HG02852 (cell line): ENCODE measurements around the gene ZFHX3.

Experiments
- ATAC-seq: cut with Tn5 transposase; IDR thresholded peaks from one replicate; pipeline ENCODE4 v1.9.1; 2021; ENCODE audit warnings: mild to moderate bottlenecking, moderate library complexity; ENCODE audit not compliant: unreplicated experiment

Gene ZFHX3

GRCh38 chr16:72857834-72858664 lies 189.9 kb downstream of the ZFHX3 start:
- ATAC-seq: no peak

- no peak for ATAC-seq
Measured at GRCh38 chr16:72856797-72857196, 191.1 kb downstream of the ZFHX3 start.

DNA sequence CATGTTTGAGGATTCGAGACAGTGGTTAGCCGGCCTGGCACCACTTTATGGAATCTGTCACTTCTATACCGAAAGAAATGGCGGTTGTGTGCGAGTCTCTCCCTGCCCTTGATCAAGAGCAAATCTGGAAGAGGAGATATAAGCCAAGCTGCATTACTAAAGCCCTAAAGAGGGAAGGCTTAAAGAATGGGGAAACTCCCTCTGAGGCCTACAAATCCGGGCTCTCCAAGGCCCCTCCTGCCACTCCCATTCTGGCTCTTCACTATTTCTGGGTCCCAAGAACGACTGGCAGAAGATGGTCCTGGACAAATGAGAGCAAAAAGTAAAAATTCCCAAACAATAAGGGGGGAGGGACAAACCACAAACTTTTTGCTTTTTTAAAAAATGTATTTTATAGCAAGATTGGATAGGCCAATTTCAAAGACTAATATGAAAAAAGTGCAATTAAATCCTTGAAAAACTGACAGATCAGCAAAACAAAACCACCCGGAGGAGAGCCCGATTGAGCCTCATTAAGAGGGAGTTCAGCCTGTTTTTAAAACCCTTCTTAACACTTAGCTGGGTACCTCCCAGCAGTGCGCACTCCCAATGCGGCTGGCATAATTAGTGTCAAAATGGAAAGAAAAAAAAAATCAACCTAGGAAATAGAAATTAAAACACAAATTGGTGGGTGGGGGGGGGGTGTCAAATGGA lies 193.5 kb downstream of the ZFHX3 start:
- ATAC-seq: no peak

DNA sequence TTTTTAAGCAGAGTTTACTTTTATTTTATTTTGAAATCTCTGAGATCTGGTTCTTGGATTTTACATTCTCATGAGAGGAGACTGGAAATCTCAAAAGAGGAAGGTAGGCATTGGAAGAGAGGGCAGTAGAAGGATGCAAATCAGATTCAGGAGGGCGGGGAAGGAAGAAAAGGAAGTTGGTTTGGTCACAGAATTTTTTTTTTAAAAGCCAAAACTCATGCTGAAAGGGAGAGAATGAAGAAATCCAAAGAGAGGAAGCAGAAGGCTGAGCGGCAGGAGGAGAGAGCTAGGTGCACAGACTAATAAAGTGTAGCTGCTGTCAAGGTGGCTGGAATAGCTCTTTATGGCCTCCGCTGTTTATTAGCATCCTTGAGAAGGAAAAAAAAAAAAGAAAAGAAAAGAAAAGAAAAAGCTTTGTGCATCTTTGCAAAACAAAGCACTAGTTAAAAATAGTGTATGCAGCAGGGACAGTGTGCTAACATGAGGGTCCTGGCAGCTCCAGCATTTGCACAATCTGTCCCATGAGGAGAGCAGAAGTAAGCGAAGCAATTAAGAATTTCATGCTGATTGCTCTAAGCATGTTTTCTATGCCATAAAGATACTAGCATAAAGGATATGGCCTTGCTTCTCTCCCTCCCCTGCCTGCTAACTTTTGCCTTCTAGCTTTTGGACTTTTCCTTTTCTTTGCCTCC lies 194.2 kb downstream of the ZFHX3 start:
- no peak for ATAC-seq

GRCh38 chr16:72852421-72852820 lies 195.5 kb downstream of the ZFHX3 start:
- ATAC-seq: no peak

- ATAC-seq: no peak
Measured at GRCh38 chr16:72850853-72851252, 197.1 kb downstream of the ZFHX3 start.

GRCh38 chr16:72850021-72850420 lies 197.9 kb downstream of the ZFHX3 start:
- ATAC-seq: no peak

- no peak for ATAC-seq
Measured at GRCh38 chr16:72848759-72849664, 198.9 kb downstream of the ZFHX3 start.

GRCh38 chr16:72848028-72848400 lies 199.9 kb downstream of the ZFHX3 start:
- ATAC-seq: no peak

GRCh38 chr16:72847187-72848027 lies 200.5 kb downstream of the ZFHX3 start:
- no peak for ATAC-seq

GRCh38 chr16:72846594-72846993 lies 201.3 kb downstream of the ZFHX3 start:
- no peak for ATAC-seq

DNA sequence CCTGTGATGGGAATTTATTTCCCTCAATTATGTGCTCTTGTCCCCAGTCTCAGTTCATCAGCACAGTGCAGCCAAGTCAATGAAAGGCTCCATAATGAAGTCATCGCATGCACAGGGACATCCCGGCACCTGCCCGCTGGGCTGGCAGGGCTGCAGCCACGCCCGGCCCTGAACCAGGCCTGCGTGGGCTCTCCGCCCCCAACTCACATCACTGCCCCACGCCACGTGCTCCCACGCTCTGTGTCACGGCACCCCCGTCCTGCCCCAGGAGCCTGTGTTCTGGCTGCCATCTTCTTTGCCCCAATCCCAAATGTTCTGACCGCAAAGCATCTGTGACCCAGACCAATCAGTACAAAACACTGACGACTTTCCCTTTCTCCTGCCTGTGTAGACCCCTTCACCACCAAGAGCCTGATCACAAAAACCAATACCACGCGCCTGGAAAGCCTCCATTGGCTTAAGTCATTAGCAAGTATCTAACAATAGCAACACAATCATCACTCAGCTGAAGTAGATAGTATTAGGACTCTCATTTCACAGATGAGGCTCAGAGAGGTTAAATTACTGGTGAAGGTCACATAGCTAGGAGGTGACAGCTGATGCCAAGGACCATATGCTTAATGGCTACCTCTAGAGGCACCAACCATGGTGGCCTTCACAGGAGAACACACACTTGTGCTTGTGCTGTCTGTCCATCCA lies 202.5 kb downstream of the ZFHX3 start:
- ATAC-seq: no peak

- ATAC-seq: no peak
Measured at GRCh38 chr16:72844225-72844920, 203.6 kb downstream of the ZFHX3 start.

GRCh38 chr16:72841506-72841905 lies 206.4 kb downstream of the ZFHX3 start:
- no peak for ATAC-seq

DNA sequence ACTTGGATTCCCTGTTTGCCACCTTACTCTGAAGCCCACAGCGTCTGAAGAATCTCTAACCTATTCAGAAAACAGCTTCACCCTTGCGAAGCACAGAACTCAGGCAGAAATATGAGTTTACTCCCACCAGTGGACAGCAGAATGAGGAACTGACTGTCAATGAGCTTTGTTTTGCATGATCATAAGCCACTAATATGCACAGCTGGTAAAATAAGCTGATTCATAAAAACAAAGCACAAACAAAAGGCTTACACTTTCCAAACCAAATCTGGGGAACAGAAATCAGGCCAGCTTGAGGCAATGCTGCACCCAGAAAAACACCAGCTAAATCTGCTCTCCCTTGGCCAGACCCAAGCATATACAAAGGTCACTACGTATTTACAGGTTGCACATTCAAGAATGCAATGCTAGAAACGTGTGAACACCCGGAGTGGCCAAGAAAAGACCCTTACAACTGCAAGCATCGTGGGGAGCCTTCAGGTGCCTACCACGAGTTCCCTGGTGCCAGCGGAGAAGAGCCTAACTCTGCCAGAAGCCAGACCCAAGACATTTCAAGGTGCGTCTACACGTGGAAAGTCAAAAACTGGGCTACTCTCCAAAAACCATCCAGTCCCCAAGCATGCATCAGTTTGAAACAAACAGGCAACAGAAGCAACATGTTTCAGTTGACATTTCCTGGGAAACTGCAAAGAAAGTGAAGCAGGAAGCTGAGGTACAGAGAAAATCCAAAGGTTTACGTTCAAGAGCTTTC lies 207.1 kb downstream of the ZFHX3 start:
- ATAC-seq: no peak

GRCh38 chr16:72838951-72839350 lies 209.0 kb downstream of the ZFHX3 start:
- ATAC-seq: no peak

DNA sequence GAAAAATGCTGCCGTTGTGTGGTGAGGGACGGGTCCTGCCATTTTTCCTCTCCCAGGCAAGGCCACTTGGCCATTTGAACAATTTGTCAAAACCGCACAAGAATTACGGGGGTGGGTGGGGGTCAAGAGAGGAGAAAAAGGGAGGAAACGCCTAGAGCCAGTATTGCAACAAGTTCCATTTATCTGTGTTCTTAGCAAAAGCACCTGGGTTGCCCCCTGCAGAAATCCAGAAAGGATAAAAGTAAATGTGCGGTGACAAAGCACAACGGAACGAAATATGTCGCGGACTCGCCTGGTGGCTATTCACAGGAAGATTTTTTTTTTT lies 209.4 kb downstream of the ZFHX3 start:
- no peak for ATAC-seq
